Breast epithelium (tissue), 3 donors: Measurements from ENCODE around the gene MICAL3.

Source experiments
- CTCF ChIP-seq, 3 donors: fragments of 450-650 bp; IDR thresholded peaks; one replicate each; pipeline ENCODE4 v1.5.1; 2016 to 2017; ENCODE audit warnings: antibody characterized with exemption in 3 of 3, mild to moderate bottlenecking in 3 of 3, moderate library complexity in 3 of 3
- POLR2A ChIP-seq: fragments of 450-650 bp; IDR thresholded peaks from one replicate; pipeline ENCODE4 v1.6.1; 2016; ENCODE audit warnings: antibody characterized with exemption, mild to moderate bottlenecking, moderate library complexity

GRCh38 chr22:18024276-18024939, at the start of gene MICAL3:
- TF ChIP-seq POLR2A (no peak), CTCF (IDR thresholded peaks at IDR 0.05) (peak in 1 of 3 donors; percentile 60)
